ENCODE data around the gene RAD50. TPM values are rescaled to one million over a fixed set of nuclear protein-coding genes. Genes with fewer than 3 reads are reported as not detected.
"Not testable (repeated sequence)": the region's sequence is repeated elsewhere in the genome, so short reads cannot be mapped to it uniquely, and the experiment has no call there.

The RAD50 gene
- total RNA-seq, 1 donor from 2014 or later: 5.7 TPM

GRCh38 chr5:132622608-132623007, 65.8 kb downstream of the RAD50 start:
- Histone ChIP-seq H3K4me1 (ENCODE audit: control insufficient read depth in 3 of 3, insufficient read depth in 3 of 3, low read length in 3 of 3) (no peaks in the 10 kb centered on the region), H3K9me3 (ENCODE audit: control insufficient read depth in 3 of 3, low read length in 3 of 3) (no peaks in the 10 kb centered on the region), H3K9ac (ENCODE audit: low read depth in 1 of 3, low read length in 3 of 3) (no peak overlapping the region), H3K4me3 (ENCODE audit: low read length in 3 of 3) (no peak overlapping the region), H3K36me3 (ENCODE audit: control insufficient read depth in 3 of 3, insufficient read depth in 3 of 3, low read length in 3 of 3) (peaks cover 0 to 9% (median 3%) of the 10 kb centered on the region in 3 donors), H3K27ac (ENCODE audit: low read depth, low read length) (no peak overlapping the region), H3K27me3 (ENCODE audit: control insufficient read depth in 3 of 3, insufficient read depth in 3 of 3, low read length in 3 of 3) (no peaks in the 10 kb centered on the region)

DNA sequence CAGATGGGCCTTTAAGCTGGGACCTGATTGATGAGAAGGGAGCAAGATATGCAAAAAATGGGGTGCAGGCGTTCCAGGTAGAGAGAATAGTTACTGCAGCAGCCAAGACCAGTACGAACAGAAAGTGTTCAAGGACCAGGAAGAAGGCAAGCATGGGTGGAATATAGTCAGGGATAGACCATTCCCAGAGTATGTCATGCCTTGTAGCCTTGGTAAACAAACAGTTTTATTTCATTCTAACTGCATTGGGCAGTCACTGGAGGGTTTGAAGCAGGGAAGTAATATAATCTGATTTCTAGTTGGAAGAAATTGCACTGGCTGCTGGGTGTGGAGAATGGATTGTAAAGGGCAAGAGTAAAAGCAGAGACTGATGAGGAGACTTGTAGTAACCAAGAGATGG, 70.7 kb downstream of the RAD50 start:
- H3K9me3 ChIP-seq (ENCODE audit: control insufficient read depth in 3 of 3, low read length in 3 of 3): no peaks in the 10 kb centered on the region
- peaks cover 0 to 13% (median 6%) of the 10 kb centered on the region in 3 donors for H3K36me3 ChIP-seq (ENCODE audit: control insufficient read depth in 3 of 3, insufficient read depth in 3 of 3, low read length in 3 of 3)
- H3K9ac ChIP-seq (ENCODE audit: low read depth in 1 of 3, low read length in 3 of 3): no peak overlapping the region
- H3K27ac ChIP-seq (ENCODE audit: low read depth, low read length): no peak overlapping the region
- H3K4me1 ChIP-seq (ENCODE audit: control insufficient read depth in 3 of 3, insufficient read depth in 3 of 3, low read length in 3 of 3): no peaks in the 10 kb centered on the region
- H3K4me3 ChIP-seq (ENCODE audit: low read length in 3 of 3): no peak overlapping the region
- H3K27me3 ChIP-seq (ENCODE audit: control insufficient read depth in 3 of 3, insufficient read depth in 3 of 3, low read length in 3 of 3): no peaks in the 10 kb centered on the region

- H3K27ac ChIP-seq (ENCODE audit: low read depth, low read length): no peak overlapping the region
- no peaks in the 10 kb centered on the region for H3K4me1 ChIP-seq (ENCODE audit: control insufficient read depth in 3 of 3, insufficient read depth in 3 of 3, low read length in 3 of 3)
- H3K4me3 ChIP-seq (ENCODE audit: low read length in 3 of 3): no peak overlapping the region
- H3K27me3 ChIP-seq (ENCODE audit: control insufficient read depth in 3 of 3, insufficient read depth in 3 of 3, low read length in 3 of 3): no peaks in the 10 kb centered on the region
- H3K36me3 ChIP-seq (ENCODE audit: control insufficient read depth in 3 of 3, insufficient read depth in 3 of 3, low read length in 3 of 3): peaks cover 0 to 13% (median 6%) of the 10 kb centered on the region in 3 donors
- no peaks in the 10 kb centered on the region for H3K9me3 ChIP-seq (ENCODE audit: control insufficient read depth in 3 of 3, low read length in 3 of 3)
- no peak overlapping the region for H3K9ac ChIP-seq (ENCODE audit: low read depth in 1 of 3, low read length in 3 of 3)
Observed at GRCh38 chr5:132628814-132629213, 72.0 kb downstream of the RAD50 start.

GRCh38 chr5:132629230-132629944, 72.6 kb downstream of the RAD50 start:
- peaks cover 0 to 13% (median 6%) of the 10 kb centered on the region in 3 donors for H3K36me3 ChIP-seq (ENCODE audit: control insufficient read depth in 3 of 3, insufficient read depth in 3 of 3, low read length in 3 of 3)

DNA sequence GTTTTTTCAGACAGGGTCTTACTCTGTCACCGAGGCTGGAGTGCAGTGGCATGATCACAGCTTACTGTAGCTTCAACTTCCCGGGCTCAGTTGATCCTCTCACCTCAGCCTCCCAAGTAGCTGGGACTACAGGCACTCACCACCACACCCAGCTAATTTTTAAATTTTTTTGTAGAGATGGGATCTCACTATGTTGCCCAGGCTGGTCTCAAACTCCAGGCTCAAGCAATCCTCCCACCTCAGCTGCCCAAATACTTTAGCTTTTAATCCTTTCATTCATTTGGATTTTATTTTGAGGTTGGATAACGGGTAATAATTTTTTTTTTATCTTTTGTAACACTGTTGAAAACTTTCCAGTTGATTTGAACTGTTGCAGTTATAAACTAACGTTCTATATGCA, 76.8 kb downstream of the RAD50 start:
- H3K27me3 ChIP-seq (ENCODE audit: control insufficient read depth in 3 of 3, insufficient read depth in 3 of 3, low read length in 3 of 3); H3K4me1 ChIP-seq (ENCODE audit: control insufficient read depth in 3 of 3, insufficient read depth in 3 of 3, low read length in 3 of 3); H3K9me3 ChIP-seq (ENCODE audit: control insufficient read depth in 3 of 3, low read length in 3 of 3); H3K9ac ChIP-seq (ENCODE audit: low read depth in 1 of 3, low read length in 3 of 3); H3K4me3 ChIP-seq (ENCODE audit: low read length in 3 of 3); H3K27ac ChIP-seq (ENCODE audit: low read depth, low read length): not testable (repeated sequence)
- peaks cover 14 to 23% (median 19%) of the 10 kb centered on the region in 3 donors for H3K36me3 ChIP-seq (ENCODE audit: control insufficient read depth in 3 of 3, insufficient read depth in 3 of 3, low read length in 3 of 3)

More at GRCh38 chr5:132629230-132629944, 72.6 kb downstream of the RAD50 start:
- Histone ChIP-seq H3K27me3 (ENCODE audit: control insufficient read depth in 3 of 3, insufficient read depth in 3 of 3, low read length in 3 of 3) (no peaks in the 10 kb centered on the region), H3K9me3 (ENCODE audit: control insufficient read depth in 3 of 3, low read length in 3 of 3) (no peaks in the 10 kb centered on the region), H3K9ac (ENCODE audit: low read depth in 1 of 3, low read length in 3 of 3) (no peak overlapping the region), H3K4me1 (ENCODE audit: control insufficient read depth in 3 of 3, insufficient read depth in 3 of 3, low read length in 3 of 3) (no peaks in the 10 kb centered on the region), H3K27ac (ENCODE audit: low read depth, low read length) (no peak overlapping the region), H3K4me3 (ENCODE audit: low read length in 3 of 3) (no peak overlapping the region)

- Histone ChIP-seq H3K9ac (ENCODE audit: low read depth in 1 of 3, low read length in 3 of 3) (no peak overlapping the region), H3K4me3 (ENCODE audit: low read length in 3 of 3) (no peak overlapping the region), H3K9me3 (ENCODE audit: control insufficient read depth in 3 of 3, low read length in 3 of 3) (no peaks in the 10 kb centered on the region), H3K27me3 (ENCODE audit: control insufficient read depth in 3 of 3, insufficient read depth in 3 of 3, low read length in 3 of 3) (no peaks in the 10 kb centered on the region), H3K36me3 (ENCODE audit: control insufficient read depth in 3 of 3, insufficient read depth in 3 of 3, low read length in 3 of 3) (peaks cover 19 to 30% (median 25%) of the 10 kb centered on the region in 3 donors), H3K4me1 (ENCODE audit: control insufficient read depth in 3 of 3, insufficient read depth in 3 of 3, low read length in 3 of 3) (no peaks in the 10 kb centered on the region), H3K27ac (ENCODE audit: low read depth, low read length) (no peak overlapping the region)
Observed at GRCh38 chr5:132635873-132636272, 79.1 kb downstream of the RAD50 start.

DNA sequence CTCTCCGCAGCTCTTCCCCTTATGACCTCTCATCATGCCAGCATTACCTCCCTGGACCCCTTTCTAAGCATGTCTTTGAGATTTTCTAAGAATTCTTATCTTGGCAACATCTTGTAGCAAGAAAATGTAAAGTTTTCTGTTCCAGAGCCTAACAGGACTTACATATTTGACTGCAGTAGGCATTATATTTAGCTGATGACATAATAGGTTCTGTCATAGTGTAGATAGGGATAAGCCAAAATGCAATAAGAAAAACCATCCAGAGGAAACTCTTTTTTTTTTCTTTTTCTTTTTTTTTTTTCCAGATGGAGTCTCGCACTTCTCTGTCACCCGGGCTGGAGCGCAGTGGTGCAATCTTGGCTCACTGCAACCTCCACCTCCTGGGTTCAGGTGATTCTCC, 80.5 kb downstream of the RAD50 start:
- no peaks in the 10 kb centered on the region for H3K4me1 ChIP-seq (ENCODE audit: control insufficient read depth in 3 of 3, insufficient read depth in 3 of 3, low read length in 3 of 3)
- no peak overlapping the region for H3K9ac ChIP-seq (ENCODE audit: low read depth in 1 of 3, low read length in 3 of 3)
- H3K36me3 ChIP-seq (ENCODE audit: control insufficient read depth in 3 of 3, insufficient read depth in 3 of 3, low read length in 3 of 3): peaks cover 25 to 37% (median 37%) of the 10 kb centered on the region in 3 donors

GRCh38 chr5:132639706-132640130, 82.9 kb downstream of the RAD50 start:
- no peaks in the 10 kb centered on the region for H3K4me1 ChIP-seq (ENCODE audit: control insufficient read depth in 3 of 3, insufficient read depth in 3 of 3, low read length in 3 of 3)
- H3K4me3 ChIP-seq (ENCODE audit: low read length in 3 of 3): no peak overlapping the region
- H3K27ac ChIP-seq (ENCODE audit: low read depth, low read length): no peak overlapping the region
- no peaks in the 10 kb centered on the region for H3K9me3 ChIP-seq (ENCODE audit: control insufficient read depth in 3 of 3, low read length in 3 of 3)
- no peak overlapping the region for H3K9ac ChIP-seq (ENCODE audit: low read depth in 1 of 3, low read length in 3 of 3)
- H3K27me3 ChIP-seq (ENCODE audit: control insufficient read depth in 3 of 3, insufficient read depth in 3 of 3, low read length in 3 of 3): no peaks in the 10 kb centered on the region
- peaks cover 35 to 55% (median 49%) of the 10 kb centered on the region in 3 donors for H3K36me3 ChIP-seq (ENCODE audit: control insufficient read depth in 3 of 3, insufficient read depth in 3 of 3, low read length in 3 of 3)

More for the DNA sequence above, 80.5 kb downstream of the RAD50 start:
- Histone ChIP-seq H3K27ac (ENCODE audit: low read depth, low read length) (no peak overlapping the region), H3K9me3 (ENCODE audit: control insufficient read depth in 3 of 3, low read length in 3 of 3) (no peaks in the 10 kb centered on the region), H3K27me3 (ENCODE audit: control insufficient read depth in 3 of 3, insufficient read depth in 3 of 3, low read length in 3 of 3) (no peaks in the 10 kb centered on the region), H3K4me3 (ENCODE audit: low read length in 3 of 3) (no peak overlapping the region)

- Histone ChIP-seq H3K4me1 (ENCODE audit: control insufficient read depth in 3 of 3, insufficient read depth in 3 of 3, low read length in 3 of 3) (no peaks in the 10 kb centered on the region), H3K36me3 (ENCODE audit: control insufficient read depth in 3 of 3, insufficient read depth in 3 of 3, low read length in 3 of 3) (peaks cover 32 to 55% (median 49%) of the 10 kb centered on the region in 3 donors), H3K27ac (ENCODE audit: low read depth, low read length) (no peak overlapping the region), H3K9me3 (ENCODE audit: control insufficient read depth in 3 of 3, low read length in 3 of 3) (no peaks in the 10 kb centered on the region), H3K4me3 (ENCODE audit: low read length in 3 of 3) (no peak overlapping the region), H3K9ac (ENCODE audit: low read depth in 1 of 3, low read length in 3 of 3) (no peak overlapping the region), H3K27me3 (ENCODE audit: control insufficient read depth in 3 of 3, insufficient read depth in 3 of 3, low read length in 3 of 3) (no peaks in the 10 kb centered on the region)
Observed at GRCh38 chr5:132640613-132641012, 83.8 kb downstream of the RAD50 start.

DNA sequence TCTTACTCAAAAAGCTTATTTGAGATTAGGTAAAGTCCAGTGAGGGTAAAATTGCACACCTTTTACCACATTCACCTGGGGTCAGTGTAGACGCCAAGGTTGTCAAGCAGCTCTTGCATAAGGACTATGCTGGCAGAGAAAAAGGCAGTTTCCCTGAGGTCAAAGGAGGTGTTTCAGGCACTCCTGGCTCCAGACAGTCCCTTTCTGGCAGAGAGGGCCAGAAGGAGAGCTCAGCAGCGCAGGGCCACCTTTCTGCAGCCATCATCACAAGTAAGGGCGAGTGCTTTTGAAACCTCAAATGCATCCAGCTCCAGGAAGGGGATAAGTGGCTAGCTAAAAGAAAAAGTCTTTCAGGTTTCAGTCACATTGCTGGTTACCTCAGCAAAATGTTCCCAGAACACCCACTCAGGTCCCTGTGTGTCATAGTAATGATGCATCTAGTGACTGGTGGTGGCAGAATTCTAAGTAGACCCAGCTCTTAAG, 84.5 kb downstream of the RAD50 start:
- H3K9me3 ChIP-seq (ENCODE audit: control insufficient read depth in 3 of 3, low read length in 3 of 3): no peaks in the 10 kb centered on the region
- peaks cover 32 to 55% (median 49%) of the 10 kb centered on the region in 3 donors for H3K36me3 ChIP-seq (ENCODE audit: control insufficient read depth in 3 of 3, insufficient read depth in 3 of 3, low read length in 3 of 3)
- no peaks in the 10 kb centered on the region for H3K27me3 ChIP-seq (ENCODE audit: control insufficient read depth in 3 of 3, insufficient read depth in 3 of 3, low read length in 3 of 3)
- no peak overlapping the region for H3K4me3 ChIP-seq (ENCODE audit: low read length in 3 of 3)
- no peak overlapping the region for H3K27ac ChIP-seq (ENCODE audit: low read depth, low read length)
- H3K4me1 ChIP-seq (ENCODE audit: control insufficient read depth in 3 of 3, insufficient read depth in 3 of 3, low read length in 3 of 3): no peaks in the 10 kb centered on the region
- H3K9ac ChIP-seq (ENCODE audit: low read depth in 1 of 3, low read length in 3 of 3): no peak overlapping the region
